TTC549 (cell line): ENCODE measurements around the gene SHISAL1.
"Not testable (repeated sequence)": the region's sequence is repeated elsewhere in the genome, so short reads cannot be mapped to it uniquely, and the experiment has no call there.

Experiments
- FAIRE-seq: peaks from 2 replicates; lab custom pipeline; 2012; peaks lifted over from hg19 to GRCh38; lab: Jason Lieb, UNC

Gene SHISAL1

GRCh38 chr22:44260216-44261035, 52.3 kb downstream of the SHISAL1 start:
- FAIRE-seq = no peak

- no peak for FAIRE-seq
Observed at GRCh38 chr22:44259366-44260215, 53.2 kb downstream of the SHISAL1 start.

DNA sequence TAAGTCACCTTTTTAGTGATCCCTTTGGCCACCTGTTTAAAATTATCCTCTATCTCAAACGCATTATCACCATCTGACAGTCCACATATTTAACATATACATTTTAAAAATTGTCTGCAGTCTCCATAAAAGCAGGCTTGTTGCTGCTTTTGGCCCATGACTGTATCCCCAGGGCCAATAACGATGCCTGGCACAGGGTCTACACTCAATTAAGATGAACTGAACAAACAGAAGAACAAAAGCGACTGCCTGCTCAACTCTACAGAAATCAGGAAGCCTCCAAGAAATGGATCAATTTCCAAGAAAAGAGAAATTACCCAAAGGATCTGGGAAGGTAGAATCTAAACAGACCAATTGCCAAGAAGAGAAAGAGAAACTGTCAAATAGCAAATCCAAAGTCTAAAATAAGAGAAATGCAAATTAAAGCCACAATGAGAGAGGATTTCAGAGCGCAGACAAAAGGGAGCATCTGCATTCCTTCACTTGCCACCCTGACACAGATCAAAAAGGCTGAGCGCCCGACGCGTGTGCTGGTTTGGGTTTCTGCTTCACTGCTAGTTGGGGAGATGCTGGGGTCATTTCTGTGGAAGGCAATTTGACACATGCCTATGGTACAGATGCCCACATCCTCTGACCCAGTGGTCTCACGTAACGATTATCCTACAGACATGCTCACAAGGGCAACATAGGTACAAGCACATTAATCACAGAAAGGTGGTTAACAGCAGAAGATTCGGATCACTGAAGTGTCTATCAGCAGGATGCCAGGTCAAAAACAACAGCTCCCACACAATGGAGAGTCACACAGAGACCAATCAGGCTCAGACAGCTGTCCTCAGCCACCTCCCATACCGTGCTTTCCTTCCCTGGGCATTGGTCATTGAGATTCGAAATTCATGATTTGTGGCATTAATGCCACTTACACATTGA, 55.9 kb downstream of the SHISAL1 start:
- no peak for FAIRE-seq

GRCh38 chr22:44256085-44256484, 56.7 kb downstream of the SHISAL1 start:
- FAIRE-seq = no peak

GRCh38 chr22:44254811-44255210, 57.9 kb downstream of the SHISAL1 start:
- FAIRE-seq = no peak

GRCh38 chr22:44249376-44250147, 63.2 kb downstream of the SHISAL1 start:
- FAIRE-seq = no peak

GRCh38 chr22:44248926-44249325, 63.8 kb downstream of the SHISAL1 start:
- no peak for FAIRE-seq

- FAIRE-seq = no peak
Observed at GRCh38 chr22:44247923-44248892, 64.5 kb downstream of the SHISAL1 start.

- FAIRE-seq = no peak
Observed at GRCh38 chr22:44247346-44247745, 65.4 kb downstream of the SHISAL1 start.

DNA sequence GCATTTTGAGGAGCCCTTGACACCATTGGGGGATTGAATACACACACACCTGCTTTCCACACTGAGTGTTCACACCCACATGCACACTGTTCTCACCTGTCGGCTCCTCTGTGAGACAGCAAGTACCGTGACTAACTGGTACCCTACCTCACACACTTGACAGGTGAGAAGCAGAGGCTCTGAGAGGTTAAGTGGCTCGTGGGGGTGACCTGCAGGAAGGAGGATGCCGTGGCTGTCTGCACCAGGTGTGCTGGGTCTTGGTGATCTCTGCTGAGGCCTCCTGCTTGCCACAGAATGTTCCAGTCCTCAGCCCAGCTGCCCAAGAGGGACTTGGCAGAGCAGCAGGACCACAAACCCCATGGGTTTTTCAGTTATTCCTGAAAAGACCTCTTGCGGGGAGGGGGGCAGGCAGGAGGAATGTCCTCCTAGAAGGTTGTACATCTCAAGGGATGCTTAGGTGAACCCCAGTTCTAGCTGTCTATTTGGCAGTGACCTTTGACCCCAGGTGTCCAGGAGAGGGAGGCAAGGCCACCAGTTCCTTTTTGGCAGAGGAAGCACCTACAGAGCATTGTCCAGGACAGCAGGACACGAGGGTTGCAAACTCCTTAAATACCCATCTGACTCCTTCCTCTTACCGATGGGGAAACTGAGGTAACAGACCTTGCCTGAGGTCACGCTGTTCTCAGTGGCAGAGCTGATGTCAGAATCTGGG, 66.0 kb downstream of the SHISAL1 start:
- no peak for FAIRE-seq

DNA sequence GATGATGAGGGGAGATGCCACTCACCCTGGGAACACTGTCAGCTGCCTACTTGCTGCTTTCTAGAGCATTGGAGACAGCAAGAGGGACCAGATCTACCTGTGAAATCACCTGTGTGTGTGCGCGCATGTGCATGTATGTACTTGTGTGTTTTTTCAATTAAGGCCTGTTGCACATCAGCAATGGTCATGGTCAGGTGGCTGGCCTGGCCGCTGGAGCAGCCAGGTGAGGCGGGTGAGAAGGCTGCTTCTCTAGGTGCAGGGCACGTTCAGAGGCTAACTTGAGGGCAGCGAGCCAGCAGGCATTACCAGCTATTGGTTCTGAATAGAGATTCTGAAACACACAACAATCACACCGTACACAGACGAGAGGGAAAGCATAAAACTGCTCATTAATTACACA, 66.9 kb downstream of the SHISAL1 start:
- no peak for FAIRE-seq

DNA sequence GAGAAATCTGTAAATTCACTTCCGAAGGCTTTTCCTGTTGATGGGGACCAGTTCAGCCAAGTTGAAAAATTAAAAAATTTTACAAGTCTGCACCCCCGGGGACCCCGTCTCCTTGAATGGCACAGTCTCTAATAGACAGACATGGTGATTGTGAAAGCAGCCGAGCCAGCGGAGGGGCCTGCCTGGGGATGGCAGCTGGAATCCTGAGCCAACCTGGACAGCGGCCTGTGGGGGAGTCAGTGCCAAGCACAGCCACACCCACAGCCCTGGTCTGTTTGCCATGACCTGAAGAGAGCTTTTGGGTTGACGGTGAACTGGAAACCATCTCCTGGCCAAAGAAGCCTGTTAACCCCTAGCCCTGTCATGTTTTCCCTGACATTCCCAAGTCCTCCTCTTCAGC, 67.3 kb downstream of the SHISAL1 start:
- FAIRE-seq = no peak

- FAIRE-seq = no peak
Observed at GRCh38 chr22:44244265-44244822, 68.4 kb downstream of the SHISAL1 start.

- FAIRE-seq = no peak
Observed at GRCh38 chr22:44243761-44244160, 69.0 kb downstream of the SHISAL1 start.

GRCh38 chr22:44242946-44243724, 69.6 kb downstream of the SHISAL1 start:
- FAIRE-seq = no peak

DNA sequence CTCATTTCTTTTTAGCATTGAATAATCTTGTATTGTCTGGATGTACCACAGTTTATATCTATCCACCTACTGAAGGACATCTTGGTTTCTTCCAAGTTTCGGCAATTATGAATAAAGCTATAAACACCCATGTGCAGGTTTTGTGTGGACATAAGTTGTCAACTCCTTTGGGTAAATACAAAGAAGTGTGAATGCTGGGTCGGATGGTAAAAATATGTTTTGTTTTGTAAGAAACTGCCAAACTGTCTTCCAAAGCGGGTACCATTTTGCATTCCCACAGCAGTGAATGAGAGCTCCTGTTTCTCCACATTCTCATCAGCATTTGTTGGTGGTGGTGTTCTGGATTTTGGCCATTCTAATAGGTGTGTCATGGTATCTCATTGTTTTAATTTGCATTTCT, 71.6 kb downstream of the SHISAL1 start:
- FAIRE-seq = not testable (repeated sequence)

DNA sequence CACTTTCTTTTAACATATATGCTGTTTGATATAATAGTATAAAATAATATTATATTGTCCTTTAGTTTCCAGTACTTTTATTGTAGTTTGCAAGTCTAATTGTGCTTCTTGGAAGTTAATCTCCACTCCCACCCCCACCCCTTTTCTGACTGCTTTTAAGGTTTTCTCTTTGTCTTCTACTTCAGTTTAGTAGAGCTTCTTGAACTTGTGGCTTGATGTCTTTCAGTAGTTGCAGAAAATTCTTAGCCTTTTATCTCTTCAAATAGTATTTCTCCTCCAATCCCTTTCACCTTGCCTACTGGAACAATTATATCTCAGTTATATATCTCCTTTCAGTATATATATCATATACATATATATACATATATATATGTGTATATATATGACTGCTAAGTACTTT, 75.5 kb downstream of the SHISAL1 start:
- no peak for FAIRE-seq

- FAIRE-seq = not testable (repeated sequence)
Observed at GRCh38 chr22:44234372-44234771, 78.4 kb downstream of the SHISAL1 start.
